ENCODE measurements around the gene SHISA5.
"Not testable (repeated sequence)": the region's sequence is repeated elsewhere in the genome, so short reads cannot be mapped to it uniquely, and the experiment has no call there.

SHISA5 gene

DNA sequence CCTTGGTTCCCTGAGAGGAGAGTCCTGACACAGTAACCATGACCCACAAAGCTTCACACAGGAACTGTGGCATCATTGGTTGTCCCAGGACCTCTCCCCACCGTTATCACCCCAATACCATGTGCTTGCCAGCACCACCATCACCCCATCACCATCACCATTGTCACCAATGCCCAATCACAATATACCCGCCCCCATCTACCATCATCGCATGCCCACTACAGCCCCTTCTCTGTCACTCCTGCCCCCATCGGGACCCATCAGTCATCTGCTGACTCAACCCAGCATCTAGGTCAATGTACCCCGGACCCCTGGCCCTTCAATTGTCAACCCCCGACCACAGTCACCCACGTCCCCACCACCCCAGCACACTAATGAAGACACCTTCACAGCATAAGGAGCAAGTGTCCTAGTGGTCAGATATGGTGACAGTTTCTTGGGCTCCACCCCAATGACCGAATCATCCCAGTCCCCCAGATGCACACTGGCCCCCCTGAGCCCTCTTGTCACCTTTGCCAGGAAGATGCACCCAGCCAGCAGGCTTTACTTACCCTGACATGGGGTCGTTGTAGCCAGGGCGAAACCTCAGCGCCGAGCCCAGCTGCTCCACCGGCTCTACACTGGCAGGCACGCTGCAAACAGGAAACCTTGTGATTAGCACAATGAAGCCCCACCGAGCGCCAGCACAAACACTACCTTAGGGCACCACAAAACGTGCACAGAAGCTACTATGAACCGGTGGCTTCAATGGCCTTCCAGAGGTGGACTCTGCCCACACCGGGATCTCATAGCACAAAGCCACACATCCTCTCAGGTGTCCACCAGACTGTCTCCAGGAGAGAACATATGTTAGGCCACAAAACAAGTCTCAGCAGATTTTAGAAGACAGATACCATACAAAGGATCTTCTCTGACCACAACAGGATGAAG, 25.1 kb downstream of the SHISA5 start:
- DNase-seq (ENCODE audit: low spot score) = no peak

DNA sequence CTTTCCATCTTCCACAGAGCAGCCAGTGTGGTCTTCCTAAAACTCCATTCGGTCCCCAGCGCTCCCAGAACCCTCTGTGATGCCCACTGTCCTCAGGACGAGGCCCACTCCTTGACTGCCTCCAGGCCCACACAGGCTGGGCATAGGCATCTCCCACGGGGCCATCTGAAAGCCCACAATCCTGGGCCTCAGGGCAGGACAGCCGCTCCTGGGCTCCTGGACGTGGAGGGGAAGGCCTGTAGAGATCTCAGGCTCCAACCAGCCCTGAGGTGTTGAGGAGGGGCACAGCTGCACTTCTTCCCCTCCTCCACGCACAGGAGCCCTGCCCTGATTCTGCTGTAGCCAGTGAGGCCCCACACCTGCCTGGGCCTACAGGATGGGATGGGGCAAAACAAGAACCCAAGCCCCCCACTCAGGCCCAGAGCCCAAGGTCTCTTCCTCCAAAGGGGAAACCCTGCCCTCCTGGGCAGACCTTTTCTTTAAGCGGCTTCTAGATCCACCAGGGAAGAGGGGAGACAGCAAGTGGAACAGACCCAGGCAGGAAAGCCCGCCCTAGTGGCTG, 25.9 kb downstream of the SHISA5 start:
- no peak for DNase-seq (ENCODE audit: low spot score)

DNA sequence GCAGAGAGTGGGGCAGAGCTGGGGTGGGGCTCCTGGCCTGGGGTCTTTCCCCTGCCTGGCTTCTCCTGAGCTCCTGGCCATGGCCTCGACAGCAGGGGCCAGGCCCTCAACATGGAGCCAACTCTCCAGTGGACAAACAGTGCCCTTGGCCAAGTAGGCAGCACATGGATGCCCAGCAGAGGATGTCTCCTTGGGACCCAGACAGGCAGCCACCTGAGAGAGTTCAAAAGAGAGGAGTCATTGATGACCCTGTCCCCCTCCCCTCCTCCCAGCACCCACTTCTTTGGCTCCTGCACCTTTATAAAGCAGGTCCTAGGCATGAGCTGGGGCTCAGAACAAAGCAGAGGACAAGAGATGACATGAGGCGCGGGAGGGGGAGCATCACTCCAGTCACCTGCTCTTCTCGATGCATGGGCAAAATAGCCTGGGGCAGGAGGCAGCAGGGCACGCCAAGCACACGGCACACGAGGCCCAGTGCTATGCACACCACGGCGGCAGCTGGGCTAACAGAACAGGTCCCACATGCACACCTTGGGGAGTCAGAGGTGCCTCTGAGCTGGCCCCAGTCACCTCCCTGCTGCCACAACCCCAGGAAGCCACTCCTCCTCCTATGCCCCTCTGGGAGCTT, 27.4 kb downstream of the SHISA5 start:
- no peak for DNase-seq (ENCODE audit: low spot score)

DNA sequence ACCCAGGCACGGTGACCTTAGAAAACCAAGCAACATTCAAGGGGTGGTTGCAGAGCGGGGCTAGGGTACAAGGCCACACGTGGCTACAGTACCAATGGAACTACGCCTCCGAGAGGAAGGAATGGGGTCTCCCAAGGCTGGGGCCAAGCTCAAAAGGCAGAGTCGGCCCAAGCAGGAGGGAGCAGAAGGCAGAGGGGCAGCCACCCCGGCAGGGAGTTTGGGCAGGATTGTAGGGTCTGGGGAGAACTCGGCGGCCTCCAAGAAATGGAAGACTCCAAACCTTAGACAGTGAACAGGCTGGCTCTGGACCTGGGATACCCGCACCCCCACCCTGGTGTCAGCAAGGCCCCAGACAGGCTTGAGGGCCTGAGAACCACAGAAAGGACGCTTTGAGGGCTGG, 28.8 kb downstream of the SHISA5 start:
- DNase-seq (ENCODE audit: low spot score) = no peak

DNA sequence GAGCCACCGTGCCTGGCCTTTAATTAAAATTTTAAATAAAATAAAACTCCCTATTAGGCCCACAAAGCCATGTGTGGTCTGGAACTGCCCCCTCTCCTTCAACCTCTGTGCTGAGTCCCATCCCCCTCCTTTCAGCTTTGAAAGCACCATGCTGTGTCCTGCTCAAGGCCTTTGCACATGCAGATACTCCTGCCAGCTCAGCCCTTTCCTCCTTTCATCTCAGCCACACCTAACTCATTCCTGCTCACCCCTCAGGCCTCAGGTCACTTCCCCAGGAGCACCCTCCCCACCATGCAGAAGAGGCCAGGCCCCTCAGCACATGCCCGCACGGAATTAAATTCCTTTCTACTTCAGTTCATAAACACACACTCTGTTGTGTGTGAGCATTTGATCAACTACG, 29.4 kb downstream of the SHISA5 start:
- DNase-seq (ENCODE audit: low spot score) = no peak

DNA sequence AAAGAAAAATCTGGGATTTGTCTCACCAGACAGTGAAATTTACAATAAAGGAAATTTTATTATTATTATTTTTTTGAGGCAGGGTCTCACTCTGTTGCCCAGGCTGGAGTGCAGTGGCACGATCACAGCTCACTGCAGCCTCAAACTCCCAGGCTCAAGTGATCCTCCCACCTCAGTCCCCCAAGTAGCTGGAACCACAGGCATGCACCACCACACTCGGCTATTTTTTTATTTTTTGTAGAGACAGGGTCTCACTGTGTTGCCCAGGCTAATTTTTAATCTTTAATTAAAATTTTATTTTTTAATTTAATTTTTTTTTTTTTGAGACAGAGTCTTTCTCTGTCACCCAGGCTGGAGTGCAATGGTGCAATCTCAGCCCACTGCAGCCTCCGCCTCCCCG, 29.9 kb downstream of the SHISA5 start:
- not testable (repeated sequence) for DNase-seq (ENCODE audit: low spot score)

DNA sequence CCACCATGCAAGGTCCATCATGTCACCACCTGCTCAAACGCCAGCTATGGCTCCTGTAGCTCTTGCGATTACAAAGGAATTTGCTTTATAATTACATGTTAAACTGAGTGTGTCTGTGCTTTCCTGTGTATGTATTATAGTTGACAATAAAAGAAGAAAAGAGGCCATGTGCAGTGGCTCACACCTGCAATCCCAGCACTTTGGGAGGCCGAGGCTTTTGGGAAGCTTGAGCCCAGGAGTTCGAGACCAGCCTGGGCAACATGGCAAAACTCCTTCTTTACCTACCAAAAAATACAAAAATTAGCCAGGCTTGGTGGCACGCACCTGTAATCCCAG, 30.4 kb downstream of the SHISA5 start:
- DNase-seq (ENCODE audit: low spot score) = no peak

DNA sequence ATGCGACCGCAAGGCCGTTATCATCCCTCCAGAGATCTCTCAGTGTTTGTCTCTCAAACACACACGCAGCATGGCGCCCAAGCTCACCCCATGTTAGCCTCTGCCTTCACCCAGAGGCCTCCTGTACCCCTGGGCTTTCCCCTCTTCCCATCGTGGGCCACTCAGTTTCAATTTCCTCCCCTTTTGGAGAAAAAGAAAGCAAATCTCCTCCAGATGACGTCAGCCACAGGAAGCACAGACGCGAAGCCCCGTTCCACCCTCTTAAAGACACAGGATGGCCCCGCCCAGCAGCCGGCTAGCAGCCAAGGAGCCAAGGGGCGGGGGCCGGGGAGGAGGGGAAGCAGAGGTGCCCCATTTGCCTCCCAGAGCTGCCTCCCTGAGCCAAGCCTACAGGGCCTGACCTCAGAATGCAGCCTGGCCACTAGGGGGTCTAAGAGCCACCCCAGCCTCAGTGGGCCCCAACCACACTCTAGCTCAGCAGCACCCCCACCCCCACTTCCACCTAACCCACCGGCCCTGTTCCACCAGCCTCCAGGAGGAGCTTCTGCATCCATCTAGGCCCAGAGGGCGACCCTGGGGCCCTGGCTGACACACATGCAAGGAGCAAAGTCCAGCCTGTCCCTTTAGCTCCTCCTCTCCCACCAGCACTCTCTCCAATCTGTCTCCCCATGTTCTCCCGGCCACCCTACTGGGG, 30.9 kb downstream of the SHISA5 start:
- DNase-seq (ENCODE audit: low spot score) = peak; percentile 94

DNA sequence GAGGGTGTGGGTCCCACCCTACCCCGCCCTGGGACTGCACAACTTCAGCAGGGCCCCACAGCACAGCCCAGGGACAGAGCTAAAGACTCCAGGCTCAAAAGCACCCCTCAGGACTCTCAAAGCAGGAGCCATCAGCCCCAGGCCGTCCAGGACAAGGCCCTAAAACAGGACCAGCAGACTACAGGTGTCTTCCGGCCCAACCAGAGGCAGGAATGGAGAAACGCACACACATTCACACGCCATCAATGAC, 31.4 kb downstream of the SHISA5 start:
- DNase-seq (ENCODE audit: low spot score) = no peak

DNA sequence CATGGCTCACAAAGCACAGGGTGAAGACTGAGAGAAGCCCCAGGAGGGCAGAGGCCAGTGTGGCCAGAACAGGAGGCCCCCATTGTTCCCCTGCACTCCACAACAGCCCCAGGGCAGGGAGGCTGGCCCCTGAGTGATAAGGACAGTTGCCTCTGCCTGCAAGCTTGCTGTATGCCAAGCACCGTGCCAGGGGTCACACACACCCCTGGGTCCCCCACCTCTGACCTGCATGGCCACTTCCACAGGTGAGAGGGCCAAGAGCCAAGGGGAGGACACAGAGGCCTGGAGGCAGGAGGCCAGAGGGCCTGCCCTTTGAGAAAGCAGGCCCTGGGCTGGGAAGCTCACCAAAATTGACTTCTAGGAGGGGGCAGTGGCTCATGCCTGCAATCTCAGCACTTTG, 33.7 kb downstream of the SHISA5 start:
- DNase-seq (ENCODE audit: low spot score) = no peak

DNA sequence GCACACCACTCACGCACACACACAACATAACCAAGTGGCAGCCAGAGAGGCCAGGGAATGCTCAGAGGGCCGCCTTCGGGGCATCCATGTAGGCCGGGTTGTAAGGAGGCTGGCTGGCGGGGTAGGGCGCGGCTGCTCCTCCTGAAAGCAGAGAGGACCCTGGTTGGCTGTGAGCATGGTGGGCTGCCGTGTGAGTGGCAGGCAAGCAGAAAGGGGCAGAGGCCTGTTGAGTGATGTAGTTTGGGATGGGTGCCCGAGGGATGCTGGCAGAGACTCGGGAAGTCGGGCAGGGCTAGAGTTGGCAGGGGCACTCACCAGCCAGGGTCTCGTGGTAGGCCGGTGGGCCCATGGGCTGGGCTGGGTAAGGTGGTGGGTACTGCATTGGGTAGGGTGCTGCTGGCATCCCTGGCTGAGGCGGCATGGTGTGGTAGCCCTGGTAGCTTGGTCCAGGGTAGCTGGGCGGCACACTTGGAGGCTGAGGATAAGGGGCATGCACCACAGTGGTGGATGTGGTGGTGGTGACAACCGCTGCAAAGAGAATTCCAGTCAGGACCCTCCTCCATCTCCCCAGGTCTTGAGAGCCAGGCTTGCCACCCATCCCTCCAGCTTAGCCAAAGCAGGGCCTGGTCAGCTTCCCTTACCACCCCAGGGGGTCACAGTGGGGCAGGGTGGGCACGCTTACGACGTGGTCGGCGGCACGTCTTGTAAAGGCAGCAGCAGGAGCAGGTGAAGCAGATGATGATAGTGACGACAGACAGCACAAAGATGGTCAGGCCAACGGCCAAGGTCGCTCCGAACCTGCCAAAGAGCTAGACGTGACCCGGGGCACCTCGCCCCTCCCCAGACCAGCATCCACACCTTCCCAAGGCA, 34.7 kb downstream of the SHISA5 start:
- DNase-seq (ENCODE audit: low spot score) = no peak

DNA sequence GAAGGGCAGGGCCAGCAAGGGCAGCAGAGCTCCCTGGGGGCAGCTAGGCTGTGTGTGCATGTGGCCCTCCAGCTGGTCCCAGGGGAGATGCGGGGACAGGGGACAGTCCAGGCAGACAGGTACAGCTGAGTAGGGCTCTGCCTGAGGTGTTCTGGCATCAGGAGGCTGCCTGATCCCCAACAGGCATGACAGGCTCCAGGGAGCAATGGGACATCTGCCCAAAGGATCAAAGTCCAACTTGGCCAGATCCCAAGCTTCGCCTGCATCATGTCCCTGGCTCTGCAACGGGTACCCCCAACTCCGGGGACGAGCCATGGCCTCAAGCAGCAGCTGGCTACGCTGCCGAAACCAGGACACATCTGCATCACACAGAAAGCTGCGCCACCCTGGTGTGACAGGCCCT, 35.6 kb downstream of the SHISA5 start:
- DNase-seq (ENCODE audit: low spot score) = no peak

DNA sequence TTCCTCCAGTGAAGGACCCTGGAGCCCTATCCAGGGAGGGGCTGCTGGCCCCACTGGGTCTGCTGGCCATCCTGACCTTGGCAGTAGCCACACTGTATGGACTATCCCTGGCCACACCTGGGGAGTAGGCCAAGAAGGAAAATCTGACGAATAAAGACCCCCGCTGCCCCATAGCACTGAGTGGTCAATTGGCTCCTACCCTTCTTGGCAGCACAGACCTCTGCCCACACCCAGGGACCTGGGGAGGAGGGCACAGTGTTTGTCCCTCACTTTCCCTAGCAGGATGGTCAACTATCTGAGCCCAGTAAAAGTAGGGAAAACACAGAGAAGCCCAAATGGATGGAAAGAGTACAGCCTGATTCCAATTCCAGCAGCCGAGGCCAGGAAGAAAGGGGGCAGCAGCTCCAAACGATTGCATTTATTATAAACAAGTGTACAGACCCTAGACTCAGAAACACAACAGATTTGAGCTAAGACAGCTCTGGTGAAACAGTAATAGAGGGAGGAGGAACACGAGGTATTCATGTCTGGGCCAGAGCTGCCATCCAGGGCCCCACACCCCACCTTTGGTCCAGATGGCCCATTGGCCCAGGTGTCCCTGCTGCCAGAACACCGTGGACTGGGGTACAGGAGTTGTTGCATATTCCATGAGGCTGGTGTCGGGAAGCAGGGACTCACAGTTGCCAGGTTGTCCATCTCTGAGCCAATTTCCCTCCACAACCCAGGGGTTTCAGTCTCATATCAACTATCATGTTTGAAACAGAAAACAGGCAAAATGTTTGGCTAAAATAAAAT, 36.3 kb downstream of the SHISA5 start:
- DNase-seq (ENCODE audit: low spot score) = no peak

DNA sequence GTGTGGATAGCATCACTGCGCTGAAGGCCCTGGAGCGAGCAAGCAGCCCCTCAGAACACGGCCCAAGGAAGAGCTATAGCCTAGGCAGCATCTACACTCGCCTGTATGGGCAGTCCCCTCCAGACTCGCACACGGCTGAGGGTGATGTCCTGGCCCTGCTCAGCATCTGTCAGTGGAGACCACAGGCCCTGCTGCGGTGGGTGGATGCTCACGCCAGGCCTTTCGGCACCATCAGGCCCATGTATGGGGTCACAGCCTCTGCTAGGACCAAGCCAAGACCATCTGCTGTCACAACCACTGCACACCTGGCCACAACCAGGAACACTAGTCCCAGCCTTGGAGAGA, 36.9 kb downstream of the SHISA5 start:
- DNase-seq (ENCODE audit: low spot score) = no peak

DNA sequence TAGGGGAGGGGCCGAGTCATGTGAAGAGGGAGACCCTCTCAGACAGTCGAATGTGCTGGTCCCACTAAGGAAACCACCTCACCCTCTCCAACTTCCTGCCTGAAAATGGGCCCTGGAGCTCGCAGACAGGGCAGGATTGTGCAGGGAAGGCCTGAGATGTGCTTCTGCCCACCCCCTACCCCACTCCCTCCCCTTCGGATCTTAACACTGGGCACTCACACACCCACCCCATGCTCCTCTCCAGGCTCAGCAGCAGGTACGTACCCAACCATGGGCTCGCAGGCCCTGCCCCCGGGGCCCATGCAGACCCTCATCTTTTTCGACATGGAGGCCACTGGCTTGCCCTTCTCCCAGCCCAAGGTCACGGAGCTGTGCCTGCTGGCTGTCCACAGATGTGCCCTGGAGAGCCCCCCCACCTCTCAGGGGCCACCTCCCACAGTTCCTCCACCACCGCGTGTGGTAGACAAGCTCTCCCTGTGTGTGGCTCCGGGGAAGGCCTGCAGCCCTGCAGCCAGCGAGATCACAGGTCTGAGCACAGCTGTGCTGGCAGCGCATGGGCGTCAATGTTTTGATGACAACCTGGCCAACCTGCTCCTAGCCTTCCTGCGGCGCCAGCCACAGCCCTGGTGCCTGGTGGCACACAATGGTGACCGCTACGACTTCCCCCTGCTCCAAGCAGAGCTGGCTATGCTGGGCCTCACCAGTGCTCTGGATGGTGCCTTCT, 37.4 kb downstream of the SHISA5 start:
- DNase-seq (ENCODE audit: low spot score) = no peak

DNA sequence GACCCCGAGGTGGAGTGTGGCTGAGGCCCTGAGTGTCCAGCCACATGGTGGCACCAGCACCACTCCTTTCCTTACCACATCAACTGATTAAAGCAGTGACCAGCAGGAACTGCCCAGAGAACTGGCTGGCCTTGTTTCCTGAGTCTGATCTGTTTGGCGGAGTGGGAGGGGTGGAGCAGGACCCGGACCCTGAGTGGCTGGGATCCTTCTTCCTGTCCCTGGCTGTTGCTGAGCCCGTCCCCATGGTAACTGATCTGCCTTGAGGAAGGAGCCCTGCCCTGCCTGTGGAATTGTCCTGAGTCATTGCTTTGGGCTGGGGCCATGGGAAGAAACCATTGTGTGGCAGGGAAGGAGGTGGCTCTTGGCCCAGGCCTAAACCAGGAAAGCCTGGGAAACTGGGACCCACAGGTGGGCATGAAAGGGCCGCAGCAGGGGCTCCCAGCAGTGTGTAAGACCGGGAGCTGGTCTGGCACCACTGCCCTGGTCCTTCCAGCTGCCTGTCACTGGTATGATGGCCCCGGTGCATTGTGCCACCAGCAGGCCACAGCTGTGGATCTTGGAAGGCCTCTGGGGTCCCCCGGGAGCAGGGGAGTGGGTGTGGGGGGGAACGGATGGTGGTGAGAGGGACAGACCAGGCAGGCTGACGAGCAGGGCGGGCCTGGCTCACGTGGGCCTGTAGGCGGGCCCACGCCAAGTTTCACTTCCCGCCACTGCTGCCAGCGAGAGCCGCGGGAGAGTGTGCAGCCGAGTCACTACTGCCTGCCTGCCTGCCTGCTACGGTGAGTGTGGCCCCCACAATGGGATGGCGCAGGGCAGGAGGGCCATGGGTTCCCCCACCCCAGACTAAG, 38.2 kb downstream of the SHISA5 start:
- DNase-seq (ENCODE audit: low spot score) = peak; percentile 94

DNA sequence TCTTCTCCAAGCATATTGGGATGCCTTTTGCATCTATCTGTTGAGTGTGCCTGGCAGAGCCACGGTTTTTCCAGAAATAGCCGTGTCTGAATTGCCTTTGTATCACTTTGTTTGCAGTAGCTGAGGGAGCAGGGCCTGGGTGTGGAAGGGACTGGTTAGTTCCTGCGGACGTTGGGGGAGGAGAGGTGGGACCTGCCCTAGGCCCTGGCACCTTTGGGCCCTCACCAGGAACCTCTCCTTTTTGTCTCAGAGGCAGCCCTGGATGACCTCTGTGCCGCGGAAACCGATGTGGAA, 38.8 kb downstream of the SHISA5 start:
- DNase-seq (ENCODE audit: low spot score) = no peak

DNA sequence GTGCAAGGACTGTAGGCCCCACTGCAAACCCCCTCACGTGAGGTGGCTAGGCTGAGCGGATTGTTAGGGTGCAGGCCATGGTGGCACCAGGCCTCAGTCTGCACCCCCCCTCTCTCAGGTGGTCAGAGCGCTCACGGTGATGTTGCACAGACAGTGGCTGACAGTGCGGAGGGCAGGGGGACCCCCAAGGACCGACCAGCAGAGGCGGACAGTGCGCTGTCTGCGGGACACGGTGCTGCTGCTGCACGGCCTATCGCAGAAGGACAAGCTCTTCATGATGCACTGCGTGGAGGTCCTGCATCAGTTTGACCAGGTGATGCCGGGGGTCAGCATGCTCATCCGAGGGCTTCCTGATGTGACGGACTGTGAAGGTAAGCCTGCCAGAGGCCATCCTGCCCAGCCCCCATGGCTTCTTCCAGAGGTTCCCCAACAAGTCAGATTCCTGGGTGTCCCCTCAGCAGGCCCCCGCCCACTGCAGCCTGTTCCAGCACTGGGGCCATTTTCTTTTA, 39.2 kb downstream of the SHISA5 start:
- DNase-seq (ENCODE audit: low spot score) = no peak

DNA sequence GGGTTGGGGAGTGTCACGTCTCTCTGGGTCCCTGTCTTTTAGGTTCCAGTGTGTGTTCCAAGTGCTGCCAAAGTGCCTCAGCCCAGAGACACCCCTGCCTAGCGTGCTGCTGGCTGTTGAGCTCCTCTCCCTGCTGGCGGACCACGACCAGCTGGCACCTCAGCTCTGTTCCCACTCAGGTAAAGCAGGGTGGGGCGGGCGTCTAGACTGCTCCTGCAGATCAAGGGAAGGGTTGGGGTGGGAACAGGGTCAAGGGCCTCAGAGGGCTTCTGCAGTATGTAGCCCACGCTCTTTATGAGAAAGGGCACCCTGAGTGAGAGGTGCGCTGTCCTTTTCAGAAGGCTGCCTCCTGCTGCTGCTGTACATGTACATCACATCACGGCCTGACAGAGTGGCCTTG, 40.3 kb downstream of the SHISA5 start:
- DNase-seq (ENCODE audit: low spot score) = no peak
